ENCODE measurements around the gene LUZP1. TPM values are rescaled to one million over a fixed set of nuclear protein-coding genes. Genes with fewer than 3 reads are reported as not detected.

Gene LUZP1
- total and polyA plus RNA-seq, 10 donors = 1.7 to 51.6 (median 31.6) TPM

GRCh38 chr1:23215751-23216449, 47.2 kb upstream of the LUZP1 start:
- H3K4me1 ChIP-seq = peaks cover 5 to 21% (median 14%) of the 10 kb centered on the region in 6 donors
- TF ChIP-seq CTCF (IDR thresholded peaks at IDR 0.05 in 8 of 11, conservative IDR thresholded peaks at IDR 0.05 in 3 of 11) (no peak), POLR2A (IDR thresholded peaks at IDR 0.05) (no peak), POLR2AphosphoS5 (IDR thresholded peaks at IDR 0.05) (no peak)
- no peaks in the 10 kb centered on the region for H3K9me3 ChIP-seq
- H3K27me3 ChIP-seq (replicated peaks in 1 of 7) = peaks cover 6 to 83% (median 43%) of the 10 kb centered on the region in 7 donors
- H3K27ac ChIP-seq = no peak overlapping the region
- intact Hi-C loops (cut with DNase I; ENCODE audit: low total_unique reads) = no loop called here
- DNase-seq = no peak
- WGBS, 5 donors = 65 to 76% (median 70%) methylated on average over 3 of the region's 3 CpGs
- H3K4me3 ChIP-seq = no peak overlapping the region
- no peaks in the 10 kb centered on the region for H3K36me3 ChIP-seq

GRCh38 chr1:23215291-23215690, 46.6 kb upstream of the LUZP1 start:
- no peak overlapping the region for H3K4me3 ChIP-seq
- peaks cover 6 to 87% (median 43%) of the 10 kb centered on the region in 7 donors for H3K27me3 ChIP-seq (replicated peaks in 1 of 7)
- WGBS, 5 donors = 75 to 92% (median 79%) methylated on average over 3 of the region's 3 CpGs
- TF ChIP-seq POLR2AphosphoS5 (IDR thresholded peaks at IDR 0.05) (no peak), CTCF (IDR thresholded peaks at IDR 0.05 in 8 of 11, conservative IDR thresholded peaks at IDR 0.05 in 3 of 11) (no peak), POLR2A (IDR thresholded peaks at IDR 0.05) (no peak)
- H3K4me1 ChIP-seq = peaks cover 5 to 21% (median 14%) of the 10 kb centered on the region in 6 donors
- intact Hi-C loops (cut with DNase I; ENCODE audit: low total_unique reads) = no loop called here
- DNase-seq = no peak
- H3K36me3 ChIP-seq = no peaks in the 10 kb centered on the region
- H3K9me3 ChIP-seq = no peaks in the 10 kb centered on the region
- H3K27ac ChIP-seq = no peak overlapping the region

GRCh38 chr1:23214640-23215039, 46.0 kb upstream of the LUZP1 start:
- Histone ChIP-seq H3K4me3 (no peak overlapping the region), H3K36me3 (no peaks in the 10 kb centered on the region), H3K27me3 (replicated peaks in 1 of 7) (peaks cover 6 to 84% (median 47%) of the 10 kb centered on the region in 7 donors), H3K4me1 (peaks cover 5 to 21% (median 14%) of the 10 kb centered on the region in 6 donors), H3K27ac (no peak overlapping the region), H3K9me3 (no peaks in the 10 kb centered on the region)
- WGBS, 5 donors = 90 to 98% (median 93%) methylated on average over 4 of the region's 4 CpGs
- DNase-seq = no peak
- intact Hi-C loops (cut with DNase I; ENCODE audit: low total_unique reads) = no loop called here
- TF ChIP-seq CTCF (IDR thresholded peaks at IDR 0.05 in 8 of 11, conservative IDR thresholded peaks at IDR 0.05 in 3 of 11) (no peak), POLR2A (IDR thresholded peaks at IDR 0.05) (no peak), POLR2AphosphoS5 (IDR thresholded peaks at IDR 0.05) (no peak)

- no peak overlapping the region for H3K27ac ChIP-seq
- intact Hi-C loops (cut with DNase I; ENCODE audit: low total_unique reads) = no loop called here
- peaks cover 6 to 65% (median 33%) of the 10 kb centered on the region in 7 donors for H3K27me3 ChIP-seq (replicated peaks in 1 of 7)
- no peak for DNase-seq
- 47 to 64% (median 53%) methylated on average over 4 of the region's 4 CpGs for WGBS, 5 donors
- H3K36me3 ChIP-seq = no peaks in the 10 kb centered on the region
- H3K4me1 ChIP-seq = peaks cover 0 to 11% (median 5%) of the 10 kb centered on the region in 6 donors
- TF ChIP-seq CTCF (IDR thresholded peaks at IDR 0.05 in 8 of 11, conservative IDR thresholded peaks at IDR 0.05 in 3 of 11) = no peak
- TF ChIP-seq POLR2AphosphoS5 (IDR thresholded peaks at IDR 0.05) = no peak
- no peak for TF ChIP-seq POLR2A (IDR thresholded peaks at IDR 0.05)
- H3K9me3 ChIP-seq = no peaks in the 10 kb centered on the region
- H3K4me3 ChIP-seq = no peak overlapping the region
Measured at GRCh38 chr1:23211955-23212354, 43.3 kb upstream of the LUZP1 start.
